Loucy (cell line): ENCODE data around the gene ZBTB42.

Experiments used
- EZH2phosphoT487 ChIP-seq: fragments of 200-600 bp; IDR thresholded peaks from 2 replicates; pipeline ENCODE4 v1.6.1; 2018; ENCODE audit warnings: antibody characterized with exemption, mild to moderate bottlenecking, moderate library complexity, borderline replicate concordance
- TF ChIP-seq, protein P1 (sequence below): fragments of 200-600 bp; sonication (generic); conservative IDR thresholded peaks from 2 replicates; pipeline ENCODE4 v1.5.1; 2014; ENCODE audit warnings: mild to moderate bottlenecking, antibody characterized with exemption, low read length

DNA sequence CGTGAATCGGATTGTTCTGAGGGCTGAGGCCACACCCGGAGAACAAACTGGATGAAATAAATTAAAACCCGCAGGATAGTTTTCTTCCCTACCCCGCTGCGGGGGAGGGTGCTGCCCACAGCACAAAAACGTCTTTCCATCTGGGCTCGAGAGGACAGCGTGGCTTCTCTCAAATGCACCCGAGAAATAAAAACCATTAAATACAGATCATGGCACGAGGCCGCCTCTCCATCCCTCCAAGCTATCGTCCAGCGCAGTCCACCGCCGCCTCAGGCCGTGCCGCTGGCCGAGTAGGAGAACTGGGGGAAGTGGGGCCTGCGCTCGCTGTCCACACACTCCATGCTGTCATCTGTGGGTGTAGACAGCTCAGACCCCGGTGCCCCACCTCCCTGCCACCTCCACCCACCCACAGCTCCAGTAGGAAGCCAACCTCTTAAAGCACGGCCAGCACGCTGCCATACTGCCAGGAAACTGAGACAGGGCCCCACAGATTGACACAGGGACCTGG lies 30.8 kb upstream of the ZBTB42 start:
- TF ChIP-seq, protein P1, sequence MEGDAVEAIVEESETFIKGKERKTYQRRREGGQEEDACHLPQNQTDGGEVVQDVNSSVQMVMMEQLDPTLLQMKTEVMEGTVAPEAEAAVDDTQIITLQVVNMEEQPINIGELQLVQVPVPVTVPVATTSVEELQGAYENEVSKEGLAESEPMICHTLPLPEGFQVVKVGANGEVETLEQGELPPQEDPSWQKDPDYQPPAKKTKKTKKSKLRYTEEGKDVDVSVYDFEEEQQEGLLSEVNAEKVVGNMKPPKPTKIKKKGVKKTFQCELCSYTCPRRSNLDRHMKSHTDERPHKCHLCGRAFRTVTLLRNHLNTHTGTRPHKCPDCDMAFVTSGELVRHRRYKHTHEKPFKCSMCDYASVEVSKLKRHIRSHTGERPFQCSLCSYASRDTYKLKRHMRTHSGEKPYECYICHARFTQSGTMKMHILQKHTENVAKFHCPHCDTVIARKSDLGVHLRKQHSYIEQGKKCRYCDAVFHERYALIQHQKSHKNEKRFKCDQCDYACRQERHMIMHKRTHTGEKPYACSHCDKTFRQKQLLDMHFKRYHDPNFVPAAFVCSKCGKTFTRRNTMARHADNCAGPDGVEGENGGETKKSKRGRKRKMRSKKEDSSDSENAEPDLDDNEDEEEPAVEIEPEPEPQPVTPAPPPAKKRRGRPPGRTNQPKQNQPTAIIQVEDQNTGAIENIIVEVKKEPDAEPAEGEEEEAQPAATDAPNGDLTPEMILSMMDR: no peak
- no peak for TF ChIP-seq EZH2phosphoT487
